ENCODE measurements around the gene KLF1. TPM values are rescaled to one million over a fixed set of nuclear protein-coding genes. Genes with fewer than 3 reads are reported as not detected.

The KLF1 gene
- total RNA-seq, 1 donor, result not detected

DNA sequence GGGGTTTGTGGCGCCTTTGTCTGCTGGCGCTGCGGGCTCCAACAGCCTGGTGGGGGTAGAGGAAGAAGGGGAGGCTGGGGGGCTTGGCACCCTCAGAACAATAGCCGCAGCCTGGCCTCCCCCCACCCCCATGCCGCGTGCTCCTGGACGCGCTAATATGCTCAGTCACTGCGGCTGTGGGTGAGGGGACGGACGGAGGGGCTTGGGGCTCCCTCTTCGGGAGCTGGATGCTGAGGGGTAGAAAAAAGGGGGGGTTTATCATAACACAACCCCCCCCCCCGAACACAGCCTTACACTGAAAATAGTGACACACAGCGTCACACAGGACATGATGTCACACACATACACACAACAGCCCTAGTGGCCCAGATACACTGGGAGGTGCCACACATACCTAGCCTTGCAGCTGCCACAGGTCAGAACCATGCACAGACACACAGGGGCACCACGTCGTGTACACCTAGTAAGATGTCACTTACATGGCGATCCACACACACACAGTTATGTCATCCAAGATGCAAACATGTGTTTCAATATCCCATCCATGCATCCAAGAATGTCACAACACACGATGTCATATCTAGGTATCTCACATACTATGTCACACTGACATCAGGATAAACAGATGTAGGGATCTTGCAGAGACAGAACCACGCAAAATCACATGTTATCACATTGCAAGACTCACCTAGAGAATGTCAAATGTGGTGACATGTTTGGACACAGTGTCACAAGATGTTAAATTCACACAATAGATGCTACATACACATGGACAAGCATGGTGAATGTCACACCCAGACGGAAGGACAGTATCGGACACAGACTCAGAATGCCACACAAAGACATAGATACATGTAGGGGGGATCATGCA lies 47.9 kb downstream of the KLF1 start:
- Histone ChIP-seq H3K4me2 (ENCODE audit: insufficient read depth, low read length) (no peak overlapping the region), H3K9me3 (ENCODE audit: low read depth, low read length) (no peaks in the 10 kb centered on the region), H3K36me3 (ENCODE audit: insufficient read depth, low read length) (no peaks in the 10 kb centered on the region), H3K79me2 (ENCODE audit: insufficient read depth, low read length) (no peaks in the 10 kb centered on the region), H3K4me3 (ENCODE audit: insufficient read depth, low read length) (no peak overlapping the region), H3K27ac (ENCODE audit: low read depth, low read length) (no peak overlapping the region), H2AFZ (ENCODE audit: low read length) (no peak overlapping the region), H3K4me1 (ENCODE audit: insufficient read depth, low read length) (no peaks in the 10 kb centered on the region), H3K27me3 (ENCODE audit: insufficient read depth, low read length) (peaks cover 70% of the 10 kb centered on the region), H4K20me1 (ENCODE audit: insufficient read depth, low read length) (peaks cover 4% of the 10 kb centered on the region)
- no peak for DNase-seq (ENCODE audit: insufficient read length, low spot score, missing footprints)
- no peak for TF ChIP-seq CTCF (IDR thresholded peaks at IDR 0.05; ENCODE audit: extremely low read depth, low read depth, low read length)

GRCh38 chr19:12838182-12838885 lies 48.7 kb downstream of the KLF1 start, which contains the start of gene MAST1:
TSS of gene MAST1 (plus strand) at chr19:12838515. CDS start at chr19:12838573, 58 bp downstream.
- Histone ChIP-seq H4K20me1 (ENCODE audit: insufficient read depth, low read length) (peaks cover 4% of the 10 kb centered on the region), H3K4me2 (ENCODE audit: insufficient read depth, low read length) (no peak within 1 kb of the TSS), H3K36me3 (ENCODE audit: insufficient read depth, low read length) (no peaks in the 10 kb centered on the region), H3K9me3 (ENCODE audit: low read depth, low read length) (no peaks in the 10 kb centered on the region), H2AFZ (ENCODE audit: low read length) (no peak within 1 kb of the TSS), H3K27ac (ENCODE audit: low read depth, low read length) (no peak within 1 kb of the TSS), H3K4me3 (ENCODE audit: insufficient read depth, low read length) (no peak within 1 kb of the TSS), H3K79me2 (ENCODE audit: insufficient read depth, low read length) (no peaks in the 10 kb centered on the region), H3K27me3 (ENCODE audit: insufficient read depth, low read length) (peaks cover 76% of the 10 kb centered on the region), H3K4me1 (ENCODE audit: insufficient read depth, low read length) (no peaks in the 10 kb centered on the region)
- DNase-seq (ENCODE audit: insufficient read length, low spot score, missing footprints), result peak; percentile 98
- peak; percentile 21 for TF ChIP-seq CTCF (IDR thresholded peaks at IDR 0.05; ENCODE audit: extremely low read depth, low read depth, low read length)

- H3K27ac ChIP-seq (ENCODE audit: low read depth, low read length), result no peak overlapping the region
- H4K20me1 ChIP-seq (ENCODE audit: insufficient read depth, low read length), result peaks cover 8% of the 10 kb centered on the region
- no peaks in the 10 kb centered on the region for H3K36me3 ChIP-seq (ENCODE audit: insufficient read depth, low read length)
- no peaks in the 10 kb centered on the region for H3K79me2 ChIP-seq (ENCODE audit: insufficient read depth, low read length)
- H3K4me1 ChIP-seq (ENCODE audit: insufficient read depth, low read length), result no peaks in the 10 kb centered on the region
- peaks cover 84% of the 10 kb centered on the region for H3K27me3 ChIP-seq (ENCODE audit: insufficient read depth, low read length)
- H3K9me3 ChIP-seq (ENCODE audit: low read depth, low read length), result no peaks in the 10 kb centered on the region
- DNase-seq (ENCODE audit: insufficient read length, low spot score, missing footprints), result peak; percentile 74
- no peak overlapping the region for H3K4me2 ChIP-seq (ENCODE audit: insufficient read depth, low read length)
- no peak for TF ChIP-seq CTCF (IDR thresholded peaks at IDR 0.05; ENCODE audit: extremely low read depth, low read depth, low read length)
- H3K4me3 ChIP-seq (ENCODE audit: insufficient read depth, low read length), result no peak overlapping the region
- H2AFZ ChIP-seq (ENCODE audit: low read length), result no peak overlapping the region
These were observed 49.8 kb downstream of the KLF1 start for GRCh38 chr19:12837225-12837624.

- no peak overlapping the region for H2AFZ ChIP-seq (ENCODE audit: low read length)
- no peaks in the 10 kb centered on the region for H3K4me1 ChIP-seq (ENCODE audit: insufficient read depth, low read length)
- no peak overlapping the region for H3K4me2 ChIP-seq (ENCODE audit: insufficient read depth, low read length)
- no peak overlapping the region for H3K4me3 ChIP-seq (ENCODE audit: insufficient read depth, low read length)
- H4K20me1 ChIP-seq (ENCODE audit: insufficient read depth, low read length), result peaks cover 11% of the 10 kb centered on the region
- DNase-seq (ENCODE audit: insufficient read length, low spot score, missing footprints), result no peak
- H3K27me3 ChIP-seq (ENCODE audit: insufficient read depth, low read length), result peaks cover 84% of the 10 kb centered on the region
- no peaks in the 10 kb centered on the region for H3K9me3 ChIP-seq (ENCODE audit: low read depth, low read length)
- no peaks in the 10 kb centered on the region for H3K36me3 ChIP-seq (ENCODE audit: insufficient read depth, low read length)
- TF ChIP-seq CTCF (IDR thresholded peaks at IDR 0.05; ENCODE audit: extremely low read depth, low read depth, low read length), result no peak
- no peak overlapping the region for H3K27ac ChIP-seq (ENCODE audit: low read depth, low read length)
- H3K79me2 ChIP-seq (ENCODE audit: insufficient read depth, low read length), result no peaks in the 10 kb centered on the region
These were observed 50.5 kb downstream of the KLF1 start for GRCh38 chr19:12836529-12836863.
